OCI-LY1 (cell line): ENCODE measurements around the gene ELAVL1.

Experiments
- H2AFZ ChIP-seq: fragments of 200-600 bp; sonication (generic), shearing (Covaris generic); 2 replicates; pipeline ENCODE4 v1.6.0; 2014; ENCODE audit warnings: antibody characterized with exemption, mild to moderate bottlenecking, low read length
- H3F3A ChIP-seq: fragments of 200-600 bp; sonication (generic), shearing (Covaris generic); 2 replicates; pipeline ENCODE4 v1.6.0; 2014; ENCODE audit warnings: mild to moderate bottlenecking, antibody characterized with exemption, low read length, moderate library complexity; ENCODE audit not compliant: insufficient read depth
- H3K27ac ChIP-seq: fragments of 200-600 bp; sonication (generic); 2 replicates; pipeline ENCODE4 v1.5.1; 2014; ENCODE audit warnings: low read length, mixed run types, mild to moderate bottlenecking, low read depth; ENCODE audit not compliant: poor library complexity, severe bottlenecking
- H3K27me3 ChIP-seq: fragments of 200-600 bp; sonication (generic); 2 replicates; pipeline ENCODE4 v1.6.0; 2014; ENCODE audit warnings: antibody characterized with exemption, mild to moderate bottlenecking, low read length, moderate library complexity; ENCODE audit not compliant: insufficient read depth
- H3K36me3 ChIP-seq: fragments of 200-600 bp; sonication (generic); 2 replicates; pipeline ENCODE4 v1.6.1; 2014; ENCODE audit warnings: mild to moderate bottlenecking, antibody characterized with exemption, low read length, moderate library complexity, mixed read lengths; ENCODE audit not compliant: insufficient read depth
- H3K4me1 ChIP-seq: fragments of 200-600 bp; sonication (generic); 2 replicates; pipeline ENCODE4 v1.5.1; 2014; ENCODE audit warnings: mild to moderate bottlenecking, low read length, moderate library complexity; ENCODE audit not compliant: insufficient read depth, severe bottlenecking
- H3K4me2 ChIP-seq: fragments of 200-600 bp; sonication (generic), shearing (Covaris generic); 2 replicates; pipeline ENCODE4 v1.6.1; 2014; ENCODE audit warnings: low read length
- H3K4me3 ChIP-seq: fragments of 200-600 bp; sonication (generic); 2 replicates; pipeline ENCODE4 v1.5.1; 2014; ENCODE audit warnings: low read length, low read depth, mild to moderate bottlenecking, mixed read lengths; ENCODE audit not compliant: poor library complexity, severe bottlenecking
- H3K79me2 ChIP-seq: fragments of 200-600 bp; shearing (Covaris generic); 2 replicates; pipeline ENCODE4 v1.6.1; 2016; ENCODE audit warnings: mixed run types, low read length, mixed read lengths; ENCODE audit not compliant: insufficient read depth
- H3K9ac ChIP-seq: fragments of 200-600 bp; sonication (generic), shearing (Covaris generic); 2 replicates; pipeline ENCODE4 v1.6.1; 2014; ENCODE audit warnings: mild to moderate bottlenecking, low read length, mixed read lengths
- H3K9me2 ChIP-seq: fragments of 200-600 bp; sonication (generic), shearing (Covaris generic); 2 replicates; pipeline ENCODE4 v1.6.1; 2014; ENCODE audit warnings: low read depth, mild to moderate bottlenecking, low read length, mixed read lengths
- H3K9me3 ChIP-seq: fragments of 200-600 bp; shearing (Covaris generic); 2 replicates; pipeline ENCODE4 v1.6.1; 2014; ENCODE audit warnings: low read length, mixed read lengths
- H4K20me1 ChIP-seq: fragments of 200-600 bp; sonication (generic), shearing (Covaris generic); 2 replicates; pipeline ENCODE4 v1.6.0; 2016; ENCODE audit warnings: mild to moderate bottlenecking, low read length; ENCODE audit not compliant: insufficient read depth
- CTCF ChIP-seq: fragments of 200-600 bp; sonication (generic), shearing (Covaris generic); IDR thresholded peaks from 2 replicates; pipeline ENCODE4 v1.5.1; 2017; ENCODE audit warnings: mild to moderate bottlenecking, antibody characterized with exemption, low read length, moderate library complexity, mixed read lengths
- EZH2 ChIP-seq: fragments of 200-600 bp; sonication (generic), shearing (Covaris generic); IDR thresholded peaks from 2 replicates; pipeline ENCODE4 v1.8.0; 2017; ENCODE audit warnings: borderline replicate concordance, mixed run types, mild to moderate bottlenecking, antibody characterized with exemption, low read length, moderate library complexity, mixed read lengths

The ELAVL1 gene

GRCh38 chr19:8001651-8001994, 3.8 kb downstream of the ELAVL1 start:
- H4K20me1 ChIP-seq = no peaks in the 10 kb centered on the region

GRCh38 chr19:8000298-8001038, 5.0 kb downstream of the ELAVL1 start:
- Histone ChIP-seq H3K4me1 (peaks cover 86% of the 10 kb centered on the region), H3K27me3 (no peaks in the 10 kb centered on the region)

More at GRCh38 chr19:8001651-8001994, 3.8 kb downstream of the ELAVL1 start:
- Histone ChIP-seq H3K9me3 (no peaks in the 10 kb centered on the region), H3K4me3 (peak overlapping the region; percentile 97), H3K36me3 (peaks cover 33% of the 10 kb centered on the region), H3K9me2 (no peaks in the 10 kb centered on the region), H3K27me3 (no peaks in the 10 kb centered on the region), H2AFZ (no peak overlapping the region), H3K79me2 (peaks cover 79% of the 10 kb centered on the region), H3K4me1 (peaks cover 78% of the 10 kb centered on the region), H3K4me2 (peak overlapping the region; percentile 95), H3F3A (no peaks in the 10 kb centered on the region), H3K27ac (peak overlapping the region; percentile 75), H3K9ac (peak overlapping the region; percentile 64; the same call in 1 of the 2 replicates)
- TF ChIP-seq CTCF (no peak), EZH2 (no peak)

GRCh38 chr19:7999376-7999775, 6.1 kb downstream of the ELAVL1 start:
- Histone ChIP-seq H3K27ac (no peak overlapping the region), H3K4me2 (no peak overlapping the region), H2AFZ (no peak overlapping the region), H4K20me1 (no peaks in the 10 kb centered on the region), H3K79me2 (peaks cover 94% of the 10 kb centered on the region), H3K9me3 (no peaks in the 10 kb centered on the region), H3K27me3 (no peaks in the 10 kb centered on the region), H3K4me1 (peaks cover 95% of the 10 kb centered on the region), H3K36me3 (peaks cover 37% of the 10 kb centered on the region), H3K9me2 (no peaks in the 10 kb centered on the region), H3K4me3 (no peak overlapping the region), H3K9ac (no peak overlapping the region), H3F3A (no peaks in the 10 kb centered on the region)
- TF ChIP-seq CTCF = no peak
- no peak for TF ChIP-seq EZH2

More at GRCh38 chr19:8000298-8001038, 5.0 kb downstream of the ELAVL1 start:
- no peaks in the 10 kb centered on the region for H4K20me1 ChIP-seq
- no peak overlapping the region; the same call in 1 of the 2 replicates for H3K9ac ChIP-seq
- peaks cover 90% of the 10 kb centered on the region for H3K79me2 ChIP-seq
- no peak overlapping the region; the same call in 1 of the 2 replicates for H3K4me2 ChIP-seq
- H3K27ac ChIP-seq = peak overlapping the region; percentile 42
- TF ChIP-seq EZH2 (no peak), CTCF (no peak)
- H3F3A ChIP-seq = no peaks in the 10 kb centered on the region
- peaks cover 37% of the 10 kb centered on the region for H3K36me3 ChIP-seq
- H2AFZ ChIP-seq = no peak overlapping the region
- no peak overlapping the region for H3K4me3 ChIP-seq
- no peaks in the 10 kb centered on the region for H3K9me2 ChIP-seq
- H3K9me3 ChIP-seq = no peaks in the 10 kb centered on the region
